Thyroid gland (tissue), 4 donors: ENCODE data around the gene INPP5A.

Source experiments
- CTCF ChIP-seq, 6 experiments: fragments of 200-600 bp in 3 of 6; fragments of 450-650 bp in 3 of 6; sonication (generic) in 3 of 6; IDR thresholded peaks; one replicate each; pipeline ENCODE4 v1.5.1; 2016 to 2019; ENCODE audit warnings: antibody characterized with exemption in 6 of 6, mild to moderate bottlenecking in 2 of 6, inconsistent platforms in 1 of 6, moderate library complexity in 1 of 6
- POLR2A ChIP-seq, 2 donors: fragments of 450-650 bp; IDR thresholded peaks; one replicate each; pipeline ENCODE4 v1.6.1; 2017; ENCODE audit warnings: antibody characterized with exemption in 2 of 2, mild to moderate bottlenecking in 2 of 2, moderate library complexity in 1 of 2

DNA sequence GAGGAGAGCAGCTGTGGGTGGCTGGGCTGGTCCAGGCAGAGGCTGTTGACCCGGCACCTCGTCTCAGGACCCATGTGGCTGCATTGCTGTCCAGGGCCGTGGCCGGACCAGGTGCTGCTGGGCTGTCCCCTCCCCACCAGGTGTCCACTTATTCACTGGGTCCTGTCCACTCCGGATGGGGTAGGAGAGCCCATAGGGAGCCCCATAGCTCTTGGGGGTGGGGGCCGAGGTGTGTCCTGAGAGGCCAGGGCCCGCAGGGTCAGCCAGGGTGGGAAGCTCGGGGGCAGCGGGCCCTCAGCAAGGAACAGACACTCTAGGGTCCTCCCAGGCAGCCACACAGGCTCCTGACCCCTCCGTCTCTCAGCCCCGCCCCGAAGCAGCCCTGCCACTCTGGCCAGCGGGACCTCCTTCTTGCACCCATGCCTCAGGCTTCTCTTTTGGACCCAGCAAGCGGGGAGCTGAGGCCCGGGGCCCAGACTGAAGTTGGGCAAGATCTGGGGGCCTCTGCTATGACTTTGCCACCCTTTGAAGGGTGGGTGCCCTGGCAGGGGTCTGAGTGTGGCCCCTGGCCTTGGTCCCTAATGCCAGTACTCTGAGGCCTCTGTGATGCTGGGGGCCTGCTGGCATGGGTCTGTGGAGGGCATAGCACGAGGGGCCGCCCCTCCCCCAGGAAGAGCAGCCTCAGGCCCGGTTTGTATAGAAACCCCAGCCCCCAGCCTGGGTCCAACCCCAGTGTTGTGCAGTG, 162.0 kb downstream of the INPP5A start:
- TF ChIP-seq CTCF (IDR thresholded peaks at IDR 0.05) (no peak), POLR2A (IDR thresholded peaks at IDR 0.05) (no peak)
